Renal cortical epithelial cell (primary cell): ENCODE results near the gene MYO3B. TPM values are rescaled to one million over a fixed set of nuclear protein-coding genes. Genes with fewer than 3 reads are reported as not detected.
A peak's percentile ranks its signal among the peaks of the same experiment; 100 is the strongest.

Source experiments
- DNase-seq: peaks from one replicate; pipeline ENCODE4 v3.0.0-alpha.2; 2011; ENCODE audit warnings: low read depth
- total RNA-seq: library from RNA; depleted of rRNA; stranded (reverse); fragments of >200 nt; gene quantifications from 2 replicates; pipeline ENCODE4 v1.2.3, GENCODE V29; 2014

MYO3B gene
- total RNA-seq, 1 donor from 2014 or later = 1.4 TPM

DNA sequence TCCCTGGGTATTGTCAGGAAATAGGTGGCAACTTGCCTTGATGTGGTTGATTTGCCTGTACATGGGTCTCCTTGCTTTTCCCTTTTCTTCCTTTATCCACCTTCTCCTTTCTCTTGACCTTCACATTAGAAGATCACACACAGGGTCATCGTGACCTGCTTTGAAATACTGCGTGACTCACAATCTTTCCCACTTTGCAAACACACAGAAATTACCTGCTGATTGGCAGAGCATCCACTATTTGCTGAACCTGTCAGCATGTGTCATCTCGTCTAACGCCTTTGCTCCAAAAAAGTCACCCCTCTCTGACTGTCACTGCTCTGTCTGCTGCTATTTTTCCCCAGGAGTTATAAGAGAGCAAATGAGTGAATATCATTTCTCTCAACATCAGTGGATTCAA is 60.8 kb downstream of the MYO3B start:
- no peak for DNase-seq

DNA sequence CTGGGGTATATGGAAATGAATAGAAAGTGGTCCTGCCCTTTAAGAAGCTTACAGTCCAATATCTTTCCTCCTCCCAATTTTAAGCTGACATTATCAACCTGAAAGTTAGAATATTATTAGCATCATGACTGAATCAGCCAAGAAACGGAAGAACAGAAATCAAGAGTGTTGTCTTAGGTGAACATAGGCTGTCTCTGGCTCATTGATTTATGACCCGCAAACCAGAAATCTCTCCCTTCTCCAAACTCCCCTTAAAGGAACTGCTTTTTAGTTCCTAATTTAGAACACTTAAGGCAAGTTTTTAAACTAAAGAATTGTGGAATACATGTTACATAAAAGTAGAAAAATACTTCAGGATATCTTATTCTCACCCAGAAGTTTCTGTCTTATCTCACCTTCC is 62.7 kb downstream of the MYO3B start:
- DNase-seq = no peak

DNA sequence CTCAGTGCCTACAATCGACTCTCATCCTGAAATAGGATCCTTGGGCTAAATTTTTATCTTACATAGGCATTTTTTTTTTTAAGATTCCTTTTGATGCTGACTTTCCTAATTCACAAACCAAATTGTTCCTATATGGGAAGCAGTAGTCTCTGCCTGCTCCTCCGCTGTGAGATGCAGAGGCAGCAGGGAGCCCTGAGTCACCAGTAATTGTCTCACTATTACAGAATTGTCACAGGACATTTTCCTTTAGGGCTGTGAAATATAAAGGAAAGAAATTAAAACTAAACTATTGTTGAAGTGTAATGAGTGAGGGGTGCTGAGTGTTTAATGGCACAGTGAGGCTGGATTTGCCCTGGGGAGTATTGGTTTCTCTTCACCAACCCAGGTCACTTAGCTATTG is 63.8 kb downstream of the MYO3B start:
- no peak for DNase-seq

DNA sequence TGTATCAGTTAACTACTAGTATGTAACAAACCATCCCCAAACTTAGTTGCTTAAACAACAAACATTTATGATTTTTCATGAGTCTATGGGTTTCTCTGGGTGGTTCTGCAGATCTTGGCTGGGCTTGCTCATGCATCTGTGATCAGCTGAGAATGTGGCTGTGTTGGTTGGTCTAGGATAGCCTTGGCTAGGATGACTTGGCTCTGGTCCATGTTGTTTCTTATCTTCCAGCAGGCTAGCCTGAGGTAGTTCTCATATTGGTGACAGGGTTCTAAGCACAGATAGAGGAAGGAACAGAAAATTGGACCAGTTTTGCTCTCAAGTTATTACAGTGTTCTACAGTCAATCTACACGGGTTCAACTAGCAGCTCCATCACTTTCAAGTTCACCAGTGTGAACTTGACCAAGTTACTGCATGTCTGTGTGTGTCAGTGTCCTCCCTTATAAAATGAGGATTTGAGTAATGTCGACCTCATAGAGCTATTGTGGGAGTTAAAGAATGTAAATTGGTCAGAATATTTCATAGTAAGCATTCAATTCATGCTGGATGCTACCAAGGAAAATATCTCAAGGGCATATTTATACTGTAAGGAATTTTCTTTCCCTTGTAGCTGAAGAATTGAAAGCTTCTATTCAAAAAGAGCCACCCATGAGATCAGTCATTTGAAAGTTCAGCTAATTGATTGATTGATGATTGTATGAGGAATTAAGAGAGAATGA is 65.3 kb downstream of the MYO3B start:
- no peak for DNase-seq

DNA sequence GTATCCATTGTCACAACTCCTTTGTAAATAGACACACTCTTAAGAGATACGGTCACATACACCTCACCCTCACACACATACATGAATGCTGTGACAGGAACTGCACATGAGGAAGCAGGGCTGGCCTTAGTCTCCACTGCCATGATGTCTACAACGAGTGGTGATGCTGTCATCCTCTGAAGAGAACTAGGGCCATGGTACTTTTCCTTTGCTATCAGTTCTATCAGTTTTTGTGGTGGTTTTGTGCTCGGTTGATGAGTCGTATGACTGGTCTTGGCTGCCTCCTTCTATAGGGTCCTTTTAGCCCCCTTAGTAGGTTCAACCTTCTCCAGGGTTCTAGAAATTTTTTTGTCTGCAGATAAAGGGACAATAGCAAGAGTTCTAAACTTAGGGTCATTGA is 66.0 kb downstream of the MYO3B start:
- no peak for DNase-seq

DNA sequence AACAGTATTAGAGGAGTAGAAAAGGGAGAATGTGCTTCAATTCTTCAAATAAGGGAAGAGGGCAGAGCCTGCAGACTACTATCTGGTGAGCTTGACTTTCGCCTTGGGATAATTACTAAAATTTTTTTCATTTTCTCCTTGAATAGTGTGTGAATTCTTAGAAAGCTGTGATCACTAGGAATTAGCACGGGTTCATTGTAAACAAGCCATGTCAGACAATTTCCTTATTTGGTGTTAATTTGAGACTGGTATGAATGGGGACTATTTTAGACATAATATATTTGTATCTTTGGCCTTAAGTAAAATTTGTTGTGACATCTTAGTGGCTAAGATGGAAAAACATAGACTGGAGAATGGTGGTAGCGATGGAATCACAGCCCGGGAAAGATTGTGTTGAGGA is 66.6 kb downstream of the MYO3B start:
- no peak for DNase-seq

DNA sequence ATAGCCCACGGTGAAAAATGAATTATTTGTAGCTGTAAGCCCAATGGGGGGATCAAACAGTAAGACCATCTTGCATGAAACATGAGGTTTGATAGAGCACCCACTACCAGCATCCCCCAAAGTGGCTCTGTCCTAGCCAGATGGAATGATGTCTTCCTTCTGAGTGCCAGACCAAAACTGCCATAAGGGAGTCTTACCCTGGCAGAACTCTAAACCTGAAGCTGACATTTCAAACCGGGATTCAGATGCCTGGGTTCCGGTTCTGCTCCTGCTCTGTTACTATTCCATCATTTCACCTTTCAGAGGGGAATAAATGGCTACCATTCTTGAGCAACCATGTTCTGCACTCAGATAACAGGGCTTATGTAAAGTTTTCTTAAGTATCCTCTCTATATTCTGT is 67.4 kb downstream of the MYO3B start:
- DNase-seq = no peak

DNA sequence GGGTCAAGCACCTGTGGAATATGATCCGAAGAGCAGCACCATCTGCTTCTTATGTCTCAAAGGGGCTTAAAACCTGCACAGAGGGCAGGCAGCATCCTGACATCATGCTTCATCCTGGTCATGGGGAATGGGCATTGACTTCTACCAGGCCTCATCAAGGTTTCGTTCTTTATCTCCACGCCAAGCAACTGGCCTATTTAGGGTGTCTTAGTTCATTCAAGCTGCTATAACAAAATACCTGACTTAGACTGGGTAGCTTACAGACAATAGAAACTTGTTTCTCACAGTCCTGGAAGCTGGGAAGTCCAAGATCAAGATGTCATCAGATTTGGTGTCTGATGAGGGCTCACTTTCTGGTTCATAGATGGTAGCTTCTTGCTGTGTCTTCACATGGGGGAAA is 69.4 kb downstream of the MYO3B start:
- DNase-seq = no peak

DNA sequence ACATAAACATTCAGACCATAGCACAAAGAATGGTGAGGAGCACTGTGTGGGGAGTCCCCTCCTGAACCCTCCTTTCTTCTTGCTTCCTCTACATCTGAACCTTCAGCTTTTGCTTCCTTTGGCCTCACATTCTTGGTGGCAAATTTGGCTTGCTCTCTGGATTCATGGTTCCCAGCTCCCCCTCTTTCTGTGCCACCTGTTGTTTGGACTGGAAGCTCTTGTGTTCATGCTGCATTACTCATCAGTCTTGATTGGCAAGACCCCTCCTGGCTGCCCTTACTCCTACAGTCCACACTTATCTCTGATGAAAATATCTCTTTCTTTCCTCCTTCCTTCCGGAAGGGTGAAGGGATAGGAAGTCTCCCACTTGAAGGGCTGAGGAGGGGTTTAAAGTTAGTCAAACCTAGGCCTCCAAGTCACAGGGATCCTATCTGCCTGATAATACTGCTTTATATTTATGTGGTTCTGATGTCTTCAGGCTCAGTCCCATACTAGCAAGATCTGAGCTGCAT is 70.0 kb downstream of the MYO3B start:
- no peak for DNase-seq

DNA sequence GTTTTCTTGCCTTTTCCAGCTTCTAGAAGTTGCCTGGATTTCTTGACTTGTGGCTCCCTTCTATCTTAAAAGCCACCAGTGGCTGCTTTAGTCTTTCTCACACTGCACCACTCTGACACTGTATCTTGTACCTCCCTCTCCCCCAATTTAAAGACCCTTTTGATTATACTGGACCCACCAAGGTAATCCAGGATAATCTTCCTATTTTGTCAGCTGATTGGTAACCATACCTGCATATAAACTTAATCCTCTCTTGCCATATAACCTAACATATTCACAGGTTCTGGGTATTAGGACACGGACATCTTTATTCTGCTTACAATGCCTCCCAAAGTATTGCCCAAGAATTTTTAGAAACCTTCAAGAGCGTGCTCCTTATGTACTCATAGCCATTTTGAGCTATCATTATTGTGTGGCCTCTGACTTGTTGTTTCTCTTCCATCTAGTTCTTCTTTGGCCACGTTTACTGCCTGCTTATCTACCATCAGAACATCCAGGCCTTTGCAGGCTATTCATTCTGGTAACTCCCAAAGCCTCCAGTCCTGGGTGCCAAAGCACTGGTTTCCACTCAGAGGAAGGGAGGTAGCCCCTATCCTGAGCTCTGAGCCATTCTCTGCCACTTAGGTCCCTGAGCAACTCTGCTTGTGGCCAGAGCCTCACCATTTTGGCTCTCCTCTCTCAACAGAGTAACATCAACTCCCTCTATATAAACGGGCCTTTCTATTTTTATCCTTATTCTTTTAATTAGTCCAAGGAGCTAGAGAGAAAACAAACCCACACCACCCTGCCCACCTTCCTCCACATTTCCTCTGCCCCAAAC is 70.8 kb downstream of the MYO3B start:
- no peak for DNase-seq

DNA sequence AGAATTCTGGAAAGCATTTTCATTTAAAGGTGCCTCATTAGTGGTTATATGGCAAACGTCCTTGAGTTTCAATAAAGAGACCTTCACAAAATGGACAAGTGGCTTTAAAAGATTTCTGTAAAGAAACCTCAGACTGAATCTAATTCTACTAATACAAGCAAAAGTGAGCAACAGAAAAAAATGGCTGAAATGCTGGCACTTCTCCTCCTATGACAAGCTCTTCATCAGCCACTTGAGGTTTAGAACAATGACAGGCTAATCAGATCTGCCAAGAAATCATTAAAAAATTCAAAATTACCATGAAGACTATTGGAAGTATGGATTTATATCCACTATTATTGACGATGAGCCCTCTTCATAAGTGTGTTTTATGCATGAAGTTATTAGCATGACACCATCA is 71.8 kb downstream of the MYO3B start:
- DNase-seq = no peak

DNA sequence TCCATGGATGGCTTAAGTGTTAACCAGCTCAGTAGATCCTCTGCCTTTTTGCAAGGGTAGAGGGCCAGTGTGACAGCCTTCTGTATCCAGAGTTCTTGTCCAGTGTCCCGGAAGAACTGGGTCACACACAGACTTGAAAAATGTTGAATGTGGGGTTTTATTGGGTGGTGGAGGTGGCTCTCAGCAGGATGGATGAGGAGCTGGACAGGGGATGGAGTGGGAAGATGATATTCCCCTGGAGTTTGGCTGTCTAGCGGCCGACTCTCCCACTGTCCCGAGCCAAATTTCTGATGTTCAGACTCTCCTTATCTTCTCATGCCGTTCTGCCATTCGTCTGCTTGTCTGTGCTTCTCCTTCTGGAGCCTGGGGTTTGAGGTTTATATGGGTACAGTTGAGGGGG is 72.6 kb downstream of the MYO3B start:
- DNase-seq = no peak

DNA sequence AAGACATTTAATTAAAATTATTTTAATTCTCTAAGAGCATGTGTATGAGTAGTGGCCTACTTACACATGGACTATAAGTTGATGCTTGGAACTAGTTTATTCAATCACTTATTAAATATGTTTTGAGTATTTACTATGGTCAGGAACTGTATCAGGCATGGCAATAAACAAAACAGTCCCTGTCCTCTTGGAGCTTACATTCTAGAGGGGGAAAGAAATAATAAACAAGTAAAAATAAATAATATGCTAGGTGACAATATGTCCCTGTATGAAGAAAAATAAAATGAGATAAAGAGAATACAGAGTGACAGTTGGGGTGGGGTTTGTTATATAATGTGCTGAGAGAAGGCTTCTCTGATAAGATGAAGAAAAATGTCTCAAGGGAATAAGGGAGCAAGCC is 74.5 kb downstream of the MYO3B start:
- DNase-seq = no peak

DNA sequence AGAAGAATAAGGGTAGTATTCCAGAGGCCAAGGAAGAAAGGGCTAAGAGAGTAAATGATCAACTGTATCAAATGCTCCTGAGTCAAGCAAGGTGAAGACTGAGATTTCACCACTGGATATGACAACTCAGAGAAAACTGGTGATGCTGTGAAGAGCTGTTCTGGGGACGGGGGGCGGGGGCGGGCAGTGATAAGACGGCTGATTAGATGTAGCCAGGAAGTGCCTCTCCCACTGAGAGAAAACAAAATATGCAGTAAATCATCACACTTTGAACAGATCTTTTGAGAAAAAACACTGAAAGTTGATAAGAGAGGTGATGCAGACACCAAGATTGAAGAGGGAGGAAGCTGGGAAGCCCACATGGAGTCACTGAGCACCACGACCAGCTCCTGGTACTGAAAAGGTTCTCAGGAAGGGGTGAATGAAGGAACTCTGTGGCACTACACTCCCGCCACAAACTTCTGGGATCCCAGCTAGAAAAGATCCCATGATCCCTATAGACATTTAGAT is 75.8 kb downstream of the MYO3B start:
- DNase-seq = no peak

DNA sequence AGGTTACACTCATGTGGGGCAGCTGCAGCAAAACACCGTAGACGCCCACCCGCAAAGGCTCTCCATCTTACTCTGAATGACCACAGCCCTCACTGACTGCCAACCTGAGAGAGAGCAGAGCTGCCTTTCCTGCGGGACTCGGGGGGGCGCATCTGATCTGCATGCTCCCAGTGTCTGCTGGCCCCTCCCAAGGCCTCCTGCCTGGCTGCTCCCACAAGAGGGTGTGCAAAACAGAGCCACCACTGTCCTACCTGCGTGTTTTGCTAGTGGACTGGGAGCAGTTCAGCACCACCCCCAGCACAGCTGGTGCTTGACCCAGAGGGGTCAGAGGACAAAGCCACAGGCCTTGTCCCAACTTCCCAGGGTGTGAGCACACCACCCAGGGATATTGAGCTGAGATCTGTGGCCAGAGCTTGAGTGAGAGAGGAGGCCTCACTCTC is 76.4 kb downstream of the MYO3B start:
- no peak for DNase-seq

DNA sequence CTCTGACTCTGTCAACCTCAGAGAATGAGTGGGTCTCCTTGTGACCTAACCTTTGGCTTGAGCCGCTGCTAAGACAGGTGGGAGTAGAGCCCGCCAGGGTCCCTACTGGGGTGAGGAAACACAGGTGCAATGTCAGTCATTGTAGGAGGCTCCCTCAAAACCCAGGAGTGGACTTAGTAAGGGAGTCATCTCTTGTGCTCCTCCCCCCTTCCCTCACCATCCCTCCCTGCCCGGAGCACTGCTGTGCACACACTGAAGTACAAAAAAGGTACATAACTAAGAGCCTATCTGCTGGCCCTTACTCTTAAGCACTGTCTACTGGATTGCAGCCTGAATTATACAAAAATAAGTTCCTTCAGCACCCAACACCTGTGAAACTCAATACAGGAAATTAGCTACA is 77.2 kb downstream of the MYO3B start:
- DNase-seq = no peak

DNA sequence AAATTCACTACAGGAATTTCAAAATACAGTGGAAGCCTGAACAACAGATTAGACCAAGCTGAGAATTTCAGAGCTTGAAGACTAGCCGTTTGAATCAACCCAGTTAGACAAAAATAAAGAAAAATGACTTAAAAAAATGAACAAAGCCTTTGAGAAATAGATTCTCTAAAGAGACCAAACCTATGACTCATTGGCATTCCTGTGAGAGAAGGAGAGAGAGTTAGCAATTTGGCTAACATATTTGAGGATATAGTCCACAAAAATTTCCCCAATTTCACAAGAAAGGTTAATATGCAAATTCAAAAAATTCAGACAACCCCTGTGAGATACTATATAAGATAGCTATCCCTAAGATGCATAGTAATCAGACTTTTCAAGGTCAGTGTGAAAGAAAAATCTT is 78.0 kb downstream of the MYO3B start:
- DNase-seq = peak; percentile 62

DNA sequence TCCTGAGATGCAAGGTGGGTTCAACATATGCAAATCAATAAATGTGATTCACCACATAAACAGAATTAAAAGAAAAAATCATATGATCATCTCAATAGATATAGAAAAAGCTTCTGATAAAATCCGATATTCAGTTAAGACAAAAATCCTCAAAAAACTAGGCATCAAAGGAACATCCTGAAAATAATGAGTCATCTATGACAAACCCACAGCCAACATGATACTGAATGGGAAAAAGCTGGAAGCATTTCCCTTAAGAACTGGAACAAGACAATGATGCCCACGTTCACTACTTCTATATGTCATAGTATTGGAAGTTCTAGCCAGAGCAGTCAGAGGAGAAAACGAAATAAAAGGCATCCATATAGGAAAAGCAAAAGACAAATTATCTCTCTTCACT is 80.4 kb downstream of the MYO3B start:
- no peak for DNase-seq

DNA sequence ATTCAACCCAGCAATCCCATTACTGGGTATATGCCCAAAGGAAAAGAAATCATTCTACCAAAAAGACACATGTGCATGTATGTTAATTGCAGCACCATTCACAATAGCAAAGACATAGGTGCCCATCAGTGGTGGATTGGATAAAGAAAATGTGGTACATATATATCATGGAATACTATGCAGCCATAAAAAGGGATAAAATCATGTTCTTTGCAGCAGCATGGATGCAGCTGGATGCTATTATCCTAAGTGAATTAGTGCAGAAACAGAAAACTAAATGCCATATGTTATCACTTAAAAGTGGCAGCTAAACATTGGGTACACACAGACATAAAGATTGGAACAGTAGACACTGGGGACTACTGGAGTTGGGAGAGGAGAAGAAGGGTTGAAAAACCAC is 82.2 kb downstream of the MYO3B start:
- DNase-seq = no peak

DNA sequence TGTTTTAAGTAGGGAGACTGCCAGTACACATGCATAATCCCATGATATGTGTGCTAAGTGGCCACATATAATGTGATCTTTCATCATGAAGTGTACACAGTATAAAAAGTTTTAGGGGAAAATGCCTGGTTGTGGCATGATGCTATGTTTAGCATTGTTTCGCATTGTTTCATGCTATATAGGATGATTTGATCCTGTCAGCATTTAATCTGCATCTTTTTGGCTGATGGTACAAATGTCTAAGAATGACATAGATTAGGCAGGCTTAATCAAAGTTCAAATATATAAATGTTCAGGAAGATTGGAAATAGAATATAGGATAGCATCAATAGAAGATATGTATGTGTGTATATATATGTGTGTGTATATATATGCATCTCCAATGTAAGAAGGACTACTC is 83.6 kb downstream of the MYO3B start:
- DNase-seq = no peak

DNA sequence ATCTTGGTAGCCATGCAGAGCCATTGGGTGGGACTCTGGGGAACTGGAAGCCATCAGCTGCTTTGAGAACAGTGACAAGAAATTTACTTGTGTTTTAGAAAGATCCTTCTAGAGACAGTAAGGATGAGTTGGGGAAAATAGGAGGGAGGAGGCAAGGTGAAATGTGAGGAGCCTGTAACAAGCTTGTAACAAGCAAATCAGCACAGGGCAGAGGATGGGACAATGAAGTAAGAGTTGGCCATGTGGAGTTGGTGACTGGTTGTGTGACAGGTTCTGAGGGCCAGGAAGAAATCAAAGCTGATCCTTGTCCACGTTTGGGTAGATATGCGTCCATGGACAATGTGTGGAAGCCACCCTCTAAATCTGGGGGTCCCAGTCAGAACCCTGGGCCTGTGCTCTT is 84.4 kb downstream of the MYO3B start:
- DNase-seq = no peak

DNA sequence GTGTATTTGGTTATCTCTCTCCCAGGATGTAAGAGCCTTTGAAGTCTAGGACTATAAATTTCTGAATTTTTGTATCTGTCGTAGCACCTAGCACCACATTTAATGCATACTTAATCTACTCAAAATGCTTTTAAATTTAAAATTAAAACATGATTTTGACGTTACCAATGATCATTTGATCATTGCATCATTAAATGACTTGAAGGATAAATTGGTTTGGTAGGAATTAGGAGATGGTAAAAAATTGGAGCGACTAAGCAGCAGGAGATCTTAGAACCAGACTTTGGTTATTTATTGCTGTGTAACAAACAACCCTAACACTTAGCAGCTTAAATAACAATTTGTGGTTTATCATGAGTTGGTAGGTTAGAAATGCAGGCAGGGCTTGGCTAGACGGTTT is 84.9 kb downstream of the MYO3B start:
- no peak for DNase-seq
